Loucy (cell line): Measurements from ENCODE around the gene STRADA.

Experiments used
- H2AFZ ChIP-seq: fragments of 200-600 bp; sonication (generic); 2 replicates; pipeline ENCODE4 v1.6.0; 2016; ENCODE audit warnings: antibody characterized with exemption, mild to moderate bottlenecking, low read length, moderate library complexity
- H3F3A ChIP-seq: fragments of 200-600 bp; 2 replicates; pipeline ENCODE4 v1.6.0; 2016; ENCODE audit warnings: antibody characterized with exemption, low read depth, mild to moderate bottlenecking
- H3K27me3 ChIP-seq: fragments of 200-600 bp; sonication (generic); 2 replicates; pipeline ENCODE4 v1.6.1; 2014; ENCODE audit warnings: low read length, mild to moderate bottlenecking; ENCODE audit not compliant: insufficient read depth, poor library complexity, severe bottlenecking
- H3K36me3 ChIP-seq: fragments of 200-600 bp; sonication (generic); 2 replicates; pipeline ENCODE4 v1.6.1; 2016; ENCODE audit warnings: low read length; ENCODE audit not compliant: insufficient read depth
- H3K4me1 ChIP-seq: fragments of 200-600 bp; sonication (generic); 2 replicates; pipeline ENCODE4 v1.5.1; 2014; ENCODE audit warnings: low read length, mild to moderate bottlenecking; ENCODE audit not compliant: insufficient read depth, poor library complexity, severe bottlenecking
- H3K4me2 ChIP-seq: fragments of 200-600 bp; sonication (generic); 2 replicates; pipeline ENCODE4 v1.6.0; 2014; ENCODE audit warnings: antibody characterized with exemption, low read length, low read depth, mild to moderate bottlenecking; ENCODE audit not compliant: poor library complexity, severe bottlenecking
- H3K4me3 ChIP-seq: fragments of 200-600 bp; sonication (generic); 2 replicates; pipeline ENCODE4 v1.5.1; 2014; ENCODE audit warnings: low read length, mild to moderate bottlenecking, mixed read lengths; ENCODE audit not compliant: poor library complexity, severe bottlenecking
- H3K79me2 ChIP-seq: fragments of 200-600 bp; sonication (generic); 2 replicates; pipeline ENCODE4 v1.6.1; 2014; ENCODE audit warnings: low read length; ENCODE audit not compliant: insufficient read depth
- H3K9ac ChIP-seq: fragments of 200-600 bp; sonication (generic); 2 replicates; pipeline ENCODE4 v1.6.0; 2014; ENCODE audit warnings: mild to moderate bottlenecking, low read depth, low read length, moderate library complexity; ENCODE audit not compliant: poor library complexity, severe bottlenecking
- H3K9me2 ChIP-seq: fragments of 200-600 bp; sonication (generic); replicated peaks from 2 replicates; pipeline ENCODE4 v1.6.1; 2016; ENCODE audit warnings: low read depth, low read length, mixed read lengths
- H3K9me3 ChIP-seq: fragments of 200-600 bp; sonication (generic); 2 replicates; pipeline ENCODE4 v1.6.1; 2014; ENCODE audit warnings: mild to moderate bottlenecking, antibody characterized with exemption, low read length, low read depth; ENCODE audit not compliant: insufficient read depth
- H4K20me1 ChIP-seq: fragments of 200-600 bp; sonication (generic); 2 replicates; pipeline ENCODE4 v1.6.0; 2014; ENCODE audit warnings: antibody characterized with exemption, low read length, mild to moderate bottlenecking; ENCODE audit not compliant: insufficient read depth, poor library complexity, severe bottlenecking
- CTCF ChIP-seq: fragments of 200-600 bp; sonication (generic); conservative IDR thresholded peaks from 2 replicates; pipeline ENCODE4 v1.5.1; 2014; ENCODE audit warnings: mild to moderate bottlenecking, antibody characterized with exemption, low read length
- EZH2phosphoT487 ChIP-seq: fragments of 200-600 bp; IDR thresholded peaks from 2 replicates; pipeline ENCODE4 v1.6.1; 2018; ENCODE audit warnings: antibody characterized with exemption, mild to moderate bottlenecking, moderate library complexity, borderline replicate concordance

Gene STRADA

DNA sequence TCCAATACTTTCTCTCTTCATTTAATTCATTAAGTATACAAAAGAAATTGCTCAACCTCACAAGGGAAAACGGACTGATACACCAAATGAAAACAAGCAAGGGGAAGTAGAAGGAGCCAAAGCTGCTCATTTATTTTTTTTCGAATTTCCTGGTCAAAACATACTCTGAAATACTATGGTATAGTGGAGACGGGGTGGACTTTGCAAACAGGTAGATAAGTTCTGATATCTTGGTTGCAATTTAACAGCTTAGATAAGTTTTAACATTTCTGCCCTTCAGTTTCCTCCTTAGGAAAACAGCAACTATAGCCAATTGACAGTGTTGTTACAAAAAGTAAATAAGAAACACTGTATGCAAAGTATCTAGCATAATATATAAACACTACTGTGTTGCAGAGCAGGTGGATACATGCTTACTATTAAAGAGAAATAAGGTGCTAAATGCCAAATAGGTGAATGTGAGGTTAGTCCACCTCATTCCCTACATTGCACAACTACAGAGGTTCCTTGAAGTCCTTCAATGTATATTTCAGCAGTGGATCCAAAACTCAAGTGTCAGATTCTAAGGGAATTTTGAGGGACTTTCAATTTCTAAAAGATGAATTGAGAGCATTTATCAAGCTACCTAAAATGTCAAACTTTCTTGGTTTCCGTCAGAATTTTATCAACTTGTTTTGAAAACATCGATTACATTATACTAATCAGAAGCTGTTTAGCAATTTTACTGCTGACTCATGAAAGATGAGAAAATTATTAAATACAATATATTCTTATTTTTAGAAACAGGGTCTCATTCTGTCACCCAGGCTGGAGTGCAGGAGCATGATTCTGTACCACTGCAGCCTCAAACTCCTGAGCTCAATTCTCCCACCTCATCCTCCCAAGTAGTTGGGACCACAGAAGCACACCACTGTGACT is 20.8 kb upstream of the STRADA start:
- Histone ChIP-seq H3K4me3 (no peak overlapping the region), H4K20me1 (peaks cover 6% of the 10 kb centered on the region), H3K9me3 (no peaks in the 10 kb centered on the region), H2AFZ (no peak overlapping the region), H3K36me3 (peaks cover 73% of the 10 kb centered on the region; the same call in 1 of the 2 replicates), H3K4me1 (peaks cover 14% of the 10 kb centered on the region), H3K79me2 (peaks cover 29% of the 10 kb centered on the region), H3F3A (no peaks in the 10 kb centered on the region), H3K9ac (no peak overlapping the region), H3K27me3 (no peaks in the 10 kb centered on the region), H3K9me2 (no peaks in the 10 kb centered on the region), H3K4me2 (no peak overlapping the region)
- TF ChIP-seq CTCF (no peak), EZH2phosphoT487 (no peak)

DNA sequence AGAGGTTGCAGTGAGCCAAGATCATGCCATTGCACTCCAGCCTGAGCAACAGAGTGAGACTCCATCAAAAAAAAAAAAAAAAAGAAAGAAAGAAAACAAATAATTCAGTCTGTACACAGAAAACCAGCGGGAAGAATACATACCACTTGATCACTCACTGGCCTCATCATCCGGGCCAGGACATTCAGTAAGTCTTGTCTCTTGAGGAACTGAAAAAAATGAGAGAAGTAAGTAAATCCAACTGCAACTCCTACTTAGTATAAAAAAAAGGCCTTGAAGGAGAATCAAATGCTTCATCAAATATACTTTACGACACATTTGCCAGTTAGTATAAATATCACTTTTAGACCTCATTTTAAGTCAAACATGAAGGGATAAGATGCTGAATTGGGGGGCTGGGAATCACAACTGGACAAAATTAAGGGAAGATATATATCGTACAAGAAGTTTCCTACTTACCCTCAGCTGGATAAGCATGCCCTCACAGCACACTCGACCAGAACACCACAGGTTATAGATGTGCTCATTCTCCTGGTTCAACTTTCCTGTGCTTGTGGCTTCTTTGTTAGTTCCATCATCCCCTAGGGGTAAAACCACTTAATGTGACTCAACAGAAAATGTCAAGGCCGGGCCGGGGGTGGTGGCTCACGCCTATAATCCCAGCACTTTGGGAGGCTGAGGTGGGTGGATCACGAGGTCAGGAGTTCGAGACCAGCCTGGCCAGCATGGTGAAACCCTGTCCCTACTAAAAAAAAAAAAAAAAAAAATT is 19.4 kb upstream of the STRADA start:
- Histone ChIP-seq H3K27me3 (no peaks in the 10 kb centered on the region), H3K9me3 (no peaks in the 10 kb centered on the region), H3K4me2 (no peak overlapping the region), H4K20me1 (no peaks in the 10 kb centered on the region), H3K9me2 (no peaks in the 10 kb centered on the region), H3K79me2 (peaks cover 15% of the 10 kb centered on the region), H3K9ac (no peak overlapping the region), H2AFZ (no peak overlapping the region), H3K4me1 (peaks cover 2% of the 10 kb centered on the region), H3K36me3 (peaks cover 85% of the 10 kb centered on the region), H3K4me3 (no peak overlapping the region), H3F3A (no peaks in the 10 kb centered on the region)
- TF ChIP-seq CTCF (no peak), EZH2phosphoT487 (no peak)

DNA sequence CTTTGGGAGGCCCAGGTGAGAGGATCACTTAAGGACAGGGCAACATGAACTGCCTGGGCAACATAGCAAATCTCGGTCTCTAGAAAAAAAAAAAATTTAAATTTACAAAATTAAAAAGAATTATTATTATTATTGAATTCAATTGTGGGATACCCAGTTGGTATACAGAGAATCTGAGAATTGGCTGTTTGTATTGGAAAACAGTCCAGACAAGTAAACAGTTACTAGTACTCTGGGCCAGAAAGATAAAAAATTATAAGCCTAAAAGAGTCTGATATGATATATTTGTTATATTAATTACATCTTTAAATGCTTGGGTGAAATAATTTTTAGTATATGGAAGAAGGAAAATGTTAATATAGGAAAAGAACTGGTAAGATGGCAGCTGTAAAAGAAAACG is 16.8 kb upstream of the STRADA start:
- H4K20me1 ChIP-seq = no peaks in the 10 kb centered on the region
- no peaks in the 10 kb centered on the region for H3K9me3 ChIP-seq
- H3K9ac ChIP-seq = no peak overlapping the region
- no peak for TF ChIP-seq EZH2phosphoT487
- no peak for TF ChIP-seq CTCF
- no peak overlapping the region for H3K4me3 ChIP-seq
- no peaks in the 10 kb centered on the region for H3K27me3 ChIP-seq
- H3K79me2 ChIP-seq = no peaks in the 10 kb centered on the region
- peaks cover 84% of the 10 kb centered on the region for H3K36me3 ChIP-seq
- H3K4me2 ChIP-seq = no peak overlapping the region
- no peaks in the 10 kb centered on the region for H3F3A ChIP-seq
- no peak overlapping the region for H2AFZ ChIP-seq
- no peaks in the 10 kb centered on the region for H3K9me2 ChIP-seq
- no peaks in the 10 kb centered on the region for H3K4me1 ChIP-seq
